Measurements from ENCODE around the gene TRAPPC6A.

GRCh38 chr19:45218911-45219743 is 41.1 kb upstream of the TRAPPC6A start:
- TF ChIP-seq CTCF (conservative IDR thresholded peaks at IDR 0.05 in 1 of 2, IDR thresholded peaks at IDR 0.05 in 1 of 2; ENCODE audit: extremely low read depth in 1 of 2, insufficient read depth in 1 of 2, low read depth in 1 of 2, low read length in 2 of 2): no peak
- TF ChIP-seq EZH2 (IDR thresholded peaks at IDR 0.05; ENCODE audit: borderline replicate concordance, low read length): no peak
